Activated effector memory CD4-positive, alpha-beta T cell treated with Interleukin-2 at 50 U/mL for 16 hours (primary cell): ENCODE results near the gene PCDHA1.

Experiments
- DNase-seq: peaks from one replicate; pipeline ENCODE4 v3.0.0-alpha.2; 2020

The PCDHA1 gene

GRCh38 chr5:141051521-141051866 is 265.6 kb downstream of the PCDHA1 start:
- no peak for DNase-seq
